ENCODE results near the gene OMP.
A peak's percentile ranks its signal among the peaks of the same experiment; 100 is the strongest.

Gene OMP

GRCh38 chr11:77126156-77126775 is 23.6 kb downstream of the OMP start:
- in situ Hi-C loops (cut with HindIII; ENCODE audit: low pct_ligation_motif_present, low sequenced_read_pairs), result no loop called here
- Histone ChIP-seq H3K36me3 (replicated peaks) (peaks cover 4% of the 10 kb centered on the region), H3K27ac (no peak overlapping the region), H3K27me3 (replicated peaks) (no peaks in the 10 kb centered on the region), H3K4me3 (ENCODE audit: low read depth, low read length) (no peak overlapping the region)
- DNase-seq, result no peak
- TF ChIP-seq, protein P1, sequence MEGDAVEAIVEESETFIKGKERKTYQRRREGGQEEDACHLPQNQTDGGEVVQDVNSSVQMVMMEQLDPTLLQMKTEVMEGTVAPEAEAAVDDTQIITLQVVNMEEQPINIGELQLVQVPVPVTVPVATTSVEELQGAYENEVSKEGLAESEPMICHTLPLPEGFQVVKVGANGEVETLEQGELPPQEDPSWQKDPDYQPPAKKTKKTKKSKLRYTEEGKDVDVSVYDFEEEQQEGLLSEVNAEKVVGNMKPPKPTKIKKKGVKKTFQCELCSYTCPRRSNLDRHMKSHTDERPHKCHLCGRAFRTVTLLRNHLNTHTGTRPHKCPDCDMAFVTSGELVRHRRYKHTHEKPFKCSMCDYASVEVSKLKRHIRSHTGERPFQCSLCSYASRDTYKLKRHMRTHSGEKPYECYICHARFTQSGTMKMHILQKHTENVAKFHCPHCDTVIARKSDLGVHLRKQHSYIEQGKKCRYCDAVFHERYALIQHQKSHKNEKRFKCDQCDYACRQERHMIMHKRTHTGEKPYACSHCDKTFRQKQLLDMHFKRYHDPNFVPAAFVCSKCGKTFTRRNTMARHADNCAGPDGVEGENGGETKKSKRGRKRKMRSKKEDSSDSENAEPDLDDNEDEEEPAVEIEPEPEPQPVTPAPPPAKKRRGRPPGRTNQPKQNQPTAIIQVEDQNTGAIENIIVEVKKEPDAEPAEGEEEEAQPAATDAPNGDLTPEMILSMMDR (IDR thresholded peaks at IDR 0.05; ENCODE audit: low read depth, low read length, missing control alignments), result no peak

- in situ Hi-C loops (cut with HindIII; ENCODE audit: low pct_ligation_motif_present, low sequenced_read_pairs), result no loop called here
- no peak for DNase-seq
- Histone ChIP-seq H3K4me3 (ENCODE audit: low read depth, low read length) (peak overlapping the region; percentile 51), H3K36me3 (replicated peaks) (peaks cover 4% of the 10 kb centered on the region), H3K27ac (no peak overlapping the region), H3K27me3 (replicated peaks) (no peaks in the 10 kb centered on the region)
- TF ChIP-seq, protein P1 (IDR thresholded peaks at IDR 0.05; ENCODE audit: low read depth, low read length, missing control alignments), result no peak
These were observed 24.2 kb downstream of the OMP start for GRCh38 chr11:77126861-77127234.

- no peak for DNase-seq
- Histone ChIP-seq H3K27me3 (replicated peaks) (no peaks in the 10 kb centered on the region), H3K4me3 (ENCODE audit: low read depth, low read length) (peak overlapping the region; percentile 51), H3K27ac (no peak overlapping the region), H3K36me3 (replicated peaks) (peaks cover 4% of the 10 kb centered on the region)
- in situ Hi-C loops (cut with HindIII; ENCODE audit: low pct_ligation_motif_present, low sequenced_read_pairs), result no loop called here
- TF ChIP-seq, protein P1 (IDR thresholded peaks at IDR 0.05; ENCODE audit: low read depth, low read length, missing control alignments), result peak; percentile 100
These were observed 24.7 kb downstream of the OMP start for GRCh38 chr11:77127235-77127911.

- peak; percentile 33 for DNase-seq
- TF ChIP-seq, protein P1 (IDR thresholded peaks at IDR 0.05; ENCODE audit: low read depth, low read length, missing control alignments), result no peak
- Histone ChIP-seq H3K27me3 (replicated peaks) (no peaks in the 10 kb centered on the region), H3K36me3 (replicated peaks) (no peaks in the 10 kb centered on the region), H3K27ac (no peak within 1 kb of the TSS), H3K4me3 (ENCODE audit: low read depth, low read length) (peak within 1 kb of the TSS; percentile 51)
- in situ Hi-C loops (cut with HindIII; ENCODE audit: low pct_ligation_motif_present, low sequenced_read_pairs), result no loop called here
These were observed 25.5 kb downstream of the OMP start, which contains the start of gene MYO7A for GRCh38 chr11:77127920-77128691. Gene MYO7A (plus strand): TSS chr11:77128246. CDS start chr11:77130635, 2,389 bp downstream.

GRCh38 chr11:77129069-77129841 is 26.6 kb downstream of the OMP start:
- no peak overlapping the region for H3K27ac ChIP-seq
- TF ChIP-seq, protein P1 (IDR thresholded peaks at IDR 0.05; ENCODE audit: low read depth, low read length, missing control alignments), result no peak
- no peak overlapping the region for H3K4me3 ChIP-seq (ENCODE audit: low read depth, low read length)
- H3K36me3 ChIP-seq (replicated peaks), result no peaks in the 10 kb centered on the region
- in situ Hi-C loops (cut with HindIII; ENCODE audit: low pct_ligation_motif_present, low sequenced_read_pairs), result no loop called here
- H3K27me3 ChIP-seq (replicated peaks), result no peaks in the 10 kb centered on the region
- DNase-seq, result no peak
